PC-3 (cell line): Measurements from ENCODE around the gene AP4S1.

Source experiments
- CTCF ChIP-seq: fragments of 300-600 bp; sonication (generic); conservative IDR thresholded peaks from 2 replicates; pipeline ENCODE4 v1.5.1; 2017; ENCODE audit warnings: antibody characterized with exemption, low read depth, mild to moderate bottlenecking, low read length
- EZH2 ChIP-seq: fragments of 300-600 bp; sonication (generic); IDR thresholded peaks from one replicate; pipeline ENCODE4 v1.6.1; 2017; ENCODE audit warnings: antibody characterized with exemption, mild to moderate bottlenecking, low read length; ENCODE audit not compliant: unreplicated experiment

- TF ChIP-seq CTCF (no peak), EZH2 (no peak)
Observed at GRCh38 chr14:30991408-30991807, 34.0 kb upstream of the AP4S1 start.
